Right lobe of liver (tissue), 6 donors: ENCODE measurements around the gene SLC10A7. TPM values are rescaled to one million over a fixed set of nuclear protein-coding genes. Genes with fewer than 3 reads are reported as not detected.

Experiments used
- ATAC-seq, 4 donors: fragments of 200-7000 bp; cut with Tn5 transposase; one replicate each; pipeline ENCODE4 v1.9.1; 2020; ENCODE audit warnings: mild to moderate bottlenecking in 4 of 4, moderate library complexity in 4 of 4
- DNase-seq, 3 donors: peaks; one replicate each; pipeline ENCODE4 v3.0.0-alpha.2; 2020
- H3K27ac ChIP-seq, 3 donors: fragments of 200-600 bp; one replicate each; pipeline ENCODE4 v1.8.0; 2022
- H3K27me3 ChIP-seq, 2 donors: fragments of 200-600 bp; one replicate each; pipeline ENCODE4 v1.8.0; 2022
- H3K36me3 ChIP-seq, 4 donors: fragments of 200-600 bp; sonication (generic) in 1 of 4; one replicate each; pipeline versions ENCODE4 v1.5.1 to v1.8.0; 2017 to 2022; ENCODE audit warnings: control low read depth in 1 of 4
- H3K4me1 ChIP-seq, 4 donors: fragments of 200-600 bp; sonication (generic) in 1 of 4; one replicate each; pipeline versions ENCODE4 v1.5.1 to v1.8.0; 2017 to 2022; ENCODE audit warnings: control low read depth in 1 of 4
- H3K4me3 ChIP-seq, 3 donors: fragments of 200-600 bp; one replicate each; pipeline ENCODE4 v1.8.0; 2022
- H3K9me3 ChIP-seq, 4 donors: fragments of 200-600 bp; sonication (generic) in 1 of 4; one replicate each; pipeline versions ENCODE4 v1.5.1 to v1.8.0; 2017 to 2022; ENCODE audit warnings: control low read depth in 1 of 4
- CTCF ChIP-seq, 4 donors: fragments of 200-600 bp in 3 of 4; fragments of 450-650 bp in 1 of 4; IDR thresholded peaks; one replicate each; pipeline versions ENCODE4 v1.5.1 to v1.8.0; 2016 to 2022; ENCODE audit warnings: antibody characterized with exemption in 4 of 4, mild to moderate bottlenecking in 2 of 4
- POLR2A ChIP-seq: fragments of 450-650 bp; IDR thresholded peaks from one replicate; pipeline ENCODE4 v1.6.1; 2017; ENCODE audit warnings: antibody characterized with exemption, mild to moderate bottlenecking
- WGBS: methylation state at CpG from one replicate; pipeline ENCODE4 v1.1.6; 2018; ENCODE audit warnings: low coverage, low lambda C conversion rate; ENCODE audit not compliant: insufficient coverage; ENCODE audit errors: missing lambda C conversion rate; 5-methylcytosine and 5-hydroxymethylcytosine counted together
- intact Hi-C, 2 donors: fragments of 100-400 bp; cut with DNase I; formaldehyde crosslinking; loops; one replicate each; pipeline versions ENCODE4 v1.11.2 to v1.14.1; 2022
- total RNA-seq, 6 experiments: library from RNA; depleted of rRNA in 2 of 6; stranded (reverse); fragments of >200 nt in 2 of 6; fragmentation: NEBNext Ultra II Directional in 3 of 6; extraction: Animal tissue kit (Norgen Biotek cat#: 25700) in 3 of 6; gene quantifications; one replicate each; pipeline versions ENCODE4 v1.1.0 to v1.2.4, GENCODE V29; 2016 to 2023
- donor health status: DM: no; HTN: yes; CAD: no.
- donor health status: DM: no; HTN: no; CAD: no.
- donor health status: DM: no; HTN: no; CAD: no.
- donor health status: DM: no; HTN: yes; CAD: no.
- donor health status: DM: no; HTN: yes; CAD: no.

The SLC10A7 gene
- total RNA-seq, 6 experiments from 2014 or later = 6.3 to 13.5 (median 9.5) TPM

- ATAC-seq (no peak), DNase-seq (no peak)
- no peak overlapping the region for H3K27ac ChIP-seq
- peaks cover 0 to 6% (median 0%) of the 10 kb centered on the region in 4 donors for H3K36me3 ChIP-seq
- H3K27me3 ChIP-seq = no peaks in the 10 kb centered on the region
- TF ChIP-seq CTCF (IDR thresholded peaks at IDR 0.05) (no peak), POLR2A (no peak)
- intact Hi-C loops = no loop called here
- no peak overlapping the region for H3K4me3 ChIP-seq
- 100% methylated on average over 1 of the region's 1 CpG for WGBS
- no peaks in the 10 kb centered on the region for H3K4me1 ChIP-seq
- H3K9me3 ChIP-seq = no peaks in the 10 kb centered on the region
Measured at GRCh38 chr4:146255463-146255862, 266.3 kb downstream of the SLC10A7 start.

- TF ChIP-seq POLR2A = no peak
- no peak for TF ChIP-seq CTCF (IDR thresholded peaks at IDR 0.05)
- intact Hi-C loops = no loop called here
- Histone ChIP-seq H3K9me3 (no peaks in the 10 kb centered on the region), H3K36me3 (peaks cover 0 to 2% (median 0%) of the 10 kb centered on the region in 4 donors), H3K4me1 (no peaks in the 10 kb centered on the region), H3K27me3 (no peaks in the 10 kb centered on the region), H3K4me3 (no peak overlapping the region), H3K27ac (no peak overlapping the region)
- ATAC-seq = no peak
- WGBS = 75% methylated on average over 5 of the region's 5 CpGs
- DNase-seq = no peak
Measured at GRCh38 chr4:146252969-146253611, 268.6 kb downstream of the SLC10A7 start.

DNA sequence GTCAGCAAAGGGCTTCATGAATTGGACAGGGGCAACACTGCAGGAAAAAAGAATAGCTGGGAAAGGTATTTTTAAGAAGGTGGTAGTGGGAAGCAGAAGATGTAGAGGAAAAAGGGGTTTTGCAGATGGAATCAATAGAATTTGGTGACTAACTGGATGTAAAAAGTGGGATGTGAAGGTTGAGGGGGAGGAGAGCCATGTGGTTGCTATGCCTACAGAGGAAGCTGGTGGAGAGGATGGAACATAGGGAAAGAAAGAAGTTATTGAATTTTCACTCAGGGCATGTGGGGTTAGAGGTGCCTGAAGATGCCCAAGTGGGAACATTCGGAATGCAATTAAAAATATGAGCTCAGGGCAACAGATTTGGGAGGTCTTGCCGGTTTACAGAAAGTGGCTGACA lies 274.4 kb downstream of the SLC10A7 start:
- 43% methylated on average over 2 of the region's 2 CpGs for WGBS
- intact Hi-C loops = no loop called here

GRCh38 chr4:146246381-146246780 lies 275.4 kb downstream of the SLC10A7 start:
- TF ChIP-seq CTCF (IDR thresholded peaks at IDR 0.05) = no peak
- no peak for TF ChIP-seq POLR2A
- H3K9me3 ChIP-seq = no peaks in the 10 kb centered on the region
- 76% methylated on average over 6 of the region's 6 CpGs for WGBS
- H3K4me1 ChIP-seq = no peaks in the 10 kb centered on the region
- no peak for ATAC-seq
- H3K27ac ChIP-seq = no peak overlapping the region
- H3K4me3 ChIP-seq = no peak overlapping the region
- intact Hi-C loops = no loop called here
- H3K27me3 ChIP-seq = no peaks in the 10 kb centered on the region
- no peak for DNase-seq
- H3K36me3 ChIP-seq = no peaks in the 10 kb centered on the region

More for the DNA sequence above, 274.4 kb downstream of the SLC10A7 start:
- TF ChIP-seq POLR2A (no peak), CTCF (IDR thresholded peaks at IDR 0.05) (no peak)
- Histone ChIP-seq H3K27ac (no peak overlapping the region), H3K27me3 (no peaks in the 10 kb centered on the region), H3K4me1 (no peaks in the 10 kb centered on the region), H3K36me3 (no peaks in the 10 kb centered on the region), H3K4me3 (no peak overlapping the region), H3K9me3 (no peaks in the 10 kb centered on the region)
- ATAC-seq (no peak), DNase-seq (no peak)
